Activated CD8-positive, alpha-beta memory T cell treated with anti-CD3 and anti-CD28 coated beads for 48 hours (primary cell): ENCODE data around the gene PDE6B.
"Not testable (repeated sequence)": the region's sequence is repeated elsewhere in the genome, so short reads cannot be mapped to it uniquely, and the experiment has no call there.

Experiments used
- DNase-seq, 3 experiments: peaks; one replicate each; pipeline ENCODE4 v3.0.0-alpha.2; 2020; ENCODE audit warnings: low read depth in 2 of 3, low spot score in 2 of 3

PDE6B gene

GRCh38 chr4:656436-657337, 31.3 kb downstream of the PDE6B start:
- no peak for DNase-seq

DNA sequence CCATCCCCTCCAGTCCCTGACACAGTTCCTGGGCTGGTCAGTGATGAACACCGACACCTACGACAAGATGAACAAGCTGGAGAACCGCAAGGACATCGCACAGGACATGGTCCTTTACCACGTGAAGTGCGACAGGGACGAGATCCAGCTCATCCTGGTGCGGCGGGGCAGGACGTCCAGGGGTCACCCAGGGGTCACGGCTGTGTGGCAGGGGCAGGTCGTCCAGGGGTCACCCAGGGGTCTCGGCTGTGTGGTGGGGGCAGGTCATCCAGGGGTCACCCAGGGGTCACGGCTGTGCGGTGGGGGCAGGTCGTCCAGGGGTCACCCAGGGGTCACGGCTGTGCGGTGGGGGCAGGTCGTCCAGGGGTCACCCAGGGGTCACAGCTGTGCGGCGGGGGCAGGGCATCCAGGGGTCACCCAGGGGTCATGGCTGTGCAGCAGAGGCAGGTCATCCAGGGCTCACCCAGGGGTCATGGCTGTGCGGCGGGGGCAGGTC, 32.0 kb downstream of the PDE6B start:
- no peak for DNase-seq

GRCh38 chr4:657834-658667, 32.7 kb downstream of the PDE6B start:
- no peak for DNase-seq

DNA sequence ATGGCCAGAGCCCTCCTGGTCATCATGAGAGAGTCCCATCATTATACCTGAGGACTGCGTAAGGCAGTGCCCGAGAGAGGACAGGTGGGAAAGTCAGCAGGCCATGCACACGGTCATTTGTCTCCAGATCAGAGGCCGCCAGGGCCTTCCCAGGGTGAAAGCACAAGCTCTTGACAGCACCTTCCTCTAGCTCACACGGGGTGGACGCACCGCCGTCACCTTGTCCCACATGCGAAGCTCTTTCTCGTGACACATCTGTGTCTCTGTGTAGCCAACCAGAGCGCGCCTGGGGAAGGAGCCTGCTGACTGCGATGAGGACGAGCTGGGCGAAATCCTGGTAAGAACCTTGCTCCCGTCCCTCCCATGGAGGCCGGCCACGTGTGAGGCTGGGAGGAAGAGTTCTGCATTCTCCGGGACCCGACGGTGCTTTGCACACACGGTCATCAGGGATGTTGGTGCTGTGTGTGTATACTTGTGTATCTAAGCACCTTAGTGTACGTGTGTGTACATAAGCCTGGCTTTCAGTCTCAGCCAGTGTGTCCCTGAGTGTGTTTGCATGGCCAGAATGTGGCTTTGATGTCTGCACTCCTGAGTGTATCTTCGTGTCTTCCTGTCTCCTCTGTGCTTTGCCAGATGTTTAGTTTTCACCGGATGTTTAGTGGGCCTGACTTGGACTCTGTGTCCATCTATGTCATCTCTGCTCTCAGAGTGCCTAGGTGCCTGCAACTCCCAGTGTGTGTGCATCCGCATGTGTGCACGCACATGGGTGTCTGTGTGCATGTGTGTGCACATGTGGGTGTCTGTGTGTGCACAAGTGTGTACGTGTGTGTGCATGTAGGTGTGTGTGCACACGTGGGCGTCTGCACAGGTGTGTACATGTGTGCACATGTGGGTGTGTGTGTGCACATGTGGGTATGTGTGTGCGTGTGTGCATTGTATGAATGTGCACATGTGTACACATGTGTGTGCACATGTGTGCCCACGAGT, 33.6 kb downstream of the PDE6B start:
- no peak for DNase-seq

DNA sequence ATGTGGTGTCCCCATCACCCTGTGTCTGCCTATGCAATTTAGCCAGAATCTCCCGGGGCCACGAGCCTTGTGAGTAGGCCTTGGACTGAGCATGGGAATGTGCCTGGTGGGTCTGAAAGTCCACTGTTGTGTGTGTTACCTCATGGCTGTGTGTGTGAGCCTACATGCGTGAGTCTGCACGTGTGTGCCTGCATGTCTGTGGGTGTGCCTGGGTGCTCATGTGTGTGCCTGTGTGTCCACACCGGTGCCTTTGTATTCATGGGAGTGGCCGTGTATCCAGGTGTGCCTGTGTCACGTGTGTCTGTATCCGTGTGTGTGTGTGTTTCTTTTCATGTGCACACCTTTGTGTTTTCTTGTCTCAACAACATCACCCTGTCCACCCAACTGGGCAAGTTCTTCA, 34.5 kb downstream of the PDE6B start:
- no peak for DNase-seq

- no peak for DNase-seq
These were observed 35.0 kb downstream of the PDE6B start for GRCh38 chr4:660401-660800.

DNA sequence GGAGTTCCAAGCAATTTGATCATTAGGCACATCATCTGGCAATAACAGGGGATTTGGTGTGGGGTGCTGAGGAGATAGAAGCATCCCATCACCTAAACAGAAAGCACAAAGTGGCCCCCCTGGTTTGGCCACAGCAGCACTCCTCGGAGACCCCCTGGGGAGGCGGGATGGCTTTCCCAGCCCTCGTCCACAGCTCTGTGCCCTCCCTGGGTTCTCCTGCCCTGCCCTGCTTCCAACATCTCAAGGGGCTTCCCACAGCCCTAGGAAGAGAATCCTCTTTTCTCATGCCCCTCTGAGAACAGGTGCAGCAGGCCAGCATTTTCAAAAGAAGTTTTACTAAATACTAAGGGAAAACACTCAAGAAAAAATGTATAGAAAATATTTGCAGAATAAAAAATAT, 35.9 kb downstream of the PDE6B start:
- no peak for DNase-seq

- no peak for DNase-seq
These were observed 36.7 kb downstream of the PDE6B start for GRCh38 chr4:661881-662761.

- DNase-seq, result no peak
These were observed 37.7 kb downstream of the PDE6B start for GRCh38 chr4:663046-663437.

- peak in 1 of 3 experiments; percentile 45 for DNase-seq
These were observed 38.4 kb downstream of the PDE6B start for GRCh38 chr4:663438-664428.

DNA sequence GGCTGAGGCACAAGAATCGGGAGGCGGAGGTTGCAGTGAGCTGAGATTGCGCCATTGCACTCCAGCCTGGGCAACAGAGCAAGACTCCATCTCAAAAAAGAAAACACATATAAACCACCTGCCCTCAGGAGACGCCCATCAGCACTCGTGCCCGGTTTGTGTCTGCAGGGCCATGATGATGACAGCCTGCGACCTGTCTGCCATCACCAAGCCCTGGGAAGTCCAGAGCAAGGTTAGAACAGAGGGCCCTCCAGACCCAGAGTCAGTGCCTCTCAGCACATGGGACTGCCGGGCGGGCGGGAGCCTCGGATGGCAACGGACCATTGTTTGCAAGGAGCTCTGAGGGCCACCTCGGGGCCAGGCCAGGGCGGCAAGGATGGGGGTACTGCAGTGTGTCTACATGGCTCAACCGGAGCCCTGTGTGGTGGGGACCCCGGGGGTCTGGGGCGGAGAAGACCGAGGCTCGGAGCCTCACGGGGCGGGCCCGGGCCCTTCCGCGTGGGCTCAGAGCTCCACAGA, 39.4 kb downstream of the PDE6B start:
- no peak for DNase-seq

DNA sequence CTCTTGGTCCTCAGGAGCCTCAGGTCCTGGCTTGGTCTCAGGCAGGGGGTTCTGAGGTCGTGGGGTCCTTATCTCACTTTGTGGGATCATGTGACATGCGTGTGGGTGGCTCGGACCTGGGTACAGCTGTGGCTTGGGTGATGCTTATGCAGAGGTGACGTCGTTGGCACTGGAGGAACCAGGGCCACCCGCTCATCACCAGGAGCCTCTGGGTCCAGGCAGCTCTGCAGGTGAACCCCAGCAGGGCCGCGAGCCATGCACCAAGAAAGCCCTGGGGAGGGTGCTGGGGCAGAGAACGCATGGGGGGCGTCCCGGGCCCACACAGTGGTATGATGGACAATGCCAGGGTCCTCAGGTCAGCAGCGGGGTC, 40.0 kb downstream of the PDE6B start:
- DNase-seq, result no peak

- DNase-seq, result no peak
These were observed 40.5 kb downstream of the PDE6B start for GRCh38 chr4:665751-666435.

DNA sequence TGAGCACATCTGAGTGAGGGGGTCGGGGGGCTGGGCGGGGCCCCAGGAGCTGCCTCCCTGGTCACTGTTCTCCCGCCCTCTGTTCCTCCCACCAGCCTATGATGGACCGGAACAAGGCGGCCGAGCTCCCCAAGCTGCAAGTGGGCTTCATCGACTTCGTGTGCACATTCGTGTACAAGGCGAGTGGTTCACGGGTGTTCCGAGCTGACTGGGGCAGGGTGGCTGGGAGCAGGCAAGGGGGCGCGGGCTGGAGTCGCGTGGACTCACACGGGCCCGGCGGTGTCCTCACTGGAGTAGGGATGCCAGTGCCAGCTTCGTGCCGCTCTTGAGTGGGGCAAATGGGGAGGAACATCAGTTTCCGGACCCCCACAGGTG, 41.0 kb downstream of the PDE6B start:
- no peak for DNase-seq

- DNase-seq, result no peak
These were observed 41.6 kb downstream of the PDE6B start for GRCh38 chr4:666822-667544.

GRCh38 chr4:667545-667925, 42.2 kb downstream of the PDE6B start:
- no peak for DNase-seq

- DNase-seq, result not testable (repeated sequence)
These were observed 42.8 kb downstream of the PDE6B start for GRCh38 chr4:668219-668618.
